CD4-positive, alpha-beta T cell treated with Interferon alpha-2 for 1 hour (primary cell): ENCODE measurements around the gene GKN2.
"Not testable (repeated sequence)": the region's sequence is repeated elsewhere in the genome, so short reads cannot be mapped to it uniquely, and the experiment has no call there.

ENCODE experiments used
- DNase-seq, 2 donors: peaks; one replicate each; pipeline ENCODE4 v3.0.0-alpha.2; 2020 to 2022

GKN2 gene

GRCh38 chr2:68917034-68917718, 35.5 kb downstream of the GKN2 start:
- DNase-seq, result no peak

- no peak for DNase-seq
Observed at GRCh38 chr2:68916226-68916625, 36.5 kb downstream of the GKN2 start.

GRCh38 chr2:68915393-68915792, 37.3 kb downstream of the GKN2 start:
- no peak for DNase-seq

GRCh38 chr2:68913359-68913758, 39.3 kb downstream of the GKN2 start:
- no peak for DNase-seq

- peak; percentile 17 to 63 for DNase-seq
Observed at GRCh38 chr2:68912732-68913131, 40.0 kb downstream of the GKN2 start.

- no peak for DNase-seq
Observed at GRCh38 chr2:68912111-68912510, 40.6 kb downstream of the GKN2 start.

- no peak for DNase-seq
Observed at GRCh38 chr2:68911709-68912108, 41.0 kb downstream of the GKN2 start.

- DNase-seq, result peak in 1 of 2 donors; percentile 25
Observed at GRCh38 chr2:68911246-68911645, 41.4 kb downstream of the GKN2 start.

GRCh38 chr2:68909793-68910674, 42.7 kb downstream of the GKN2 start:
- DNase-seq, result peak; percentile 73 to 79

- DNase-seq, result peak; percentile 84 to 93
Observed at GRCh38 chr2:68908392-68908970, 44.2 kb downstream of the GKN2 start.

- DNase-seq, result no peak
Observed at GRCh38 chr2:68907920-68908253, 44.8 kb downstream of the GKN2 start.

GRCh38 chr2:68907232-68907919, 45.3 kb downstream of the GKN2 start:
- no peak for DNase-seq

- DNase-seq, result no peak
Observed at GRCh38 chr2:68906716-68907115, 46.0 kb downstream of the GKN2 start.

GRCh38 chr2:68905116-68905515, 47.6 kb downstream of the GKN2 start:
- no peak for DNase-seq

GRCh38 chr2:68901561-68901960, 51.1 kb downstream of the GKN2 start:
- DNase-seq, result no peak

GRCh38 chr2:68901199-68901514, 51.5 kb downstream of the GKN2 start:
- DNase-seq, result no peak

GRCh38 chr2:68900496-68901198, 52.0 kb downstream of the GKN2 start:
- DNase-seq, result no peak

- not testable (repeated sequence) for DNase-seq
Observed at GRCh38 chr2:68895981-68896380, 56.7 kb downstream of the GKN2 start.
